ENCODE measurements around the gene SUMF1. TPM values are rescaled to one million over a fixed set of nuclear protein-coding genes. Genes with fewer than 3 reads are reported as not detected.

SUMF1 gene
- total RNA-seq, 1 donor from 2014 or later: 10.6 TPM

DNA sequence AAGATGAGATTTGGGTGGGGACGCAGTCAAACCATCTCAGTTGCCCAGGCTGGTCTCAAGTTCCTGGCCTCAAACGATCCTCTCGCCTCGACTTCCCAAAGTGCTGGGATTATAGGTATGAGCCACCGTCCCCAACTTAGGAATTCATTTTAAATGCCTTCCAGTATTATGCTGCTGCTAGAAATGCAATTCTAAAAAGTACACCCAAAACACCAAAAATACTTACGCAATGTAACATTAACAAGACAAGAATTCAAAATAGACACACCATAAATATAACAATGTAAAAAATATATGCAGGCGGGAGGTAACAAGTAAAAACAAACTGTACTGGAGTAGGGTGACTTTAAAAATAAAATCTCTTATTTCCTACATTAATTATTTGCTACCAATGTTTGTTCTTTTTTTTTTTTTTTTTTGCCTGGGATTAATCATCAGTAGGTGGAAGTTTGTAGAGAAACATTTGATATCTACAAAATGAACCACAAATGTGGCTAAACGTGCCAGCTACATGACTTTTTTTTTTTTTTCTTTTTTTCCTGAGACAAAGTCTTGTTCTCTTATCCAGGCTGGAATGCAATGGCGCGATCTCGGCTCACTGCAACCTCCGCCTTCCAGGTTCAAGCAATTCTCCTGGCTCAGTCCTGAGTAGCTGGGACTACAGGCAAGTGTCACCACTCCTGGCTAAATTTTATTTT, 107.1 kb downstream of the SUMF1 start:
- no peaks in the 10 kb centered on the region for H3K36me3 Mint-ChIP-seq (ENCODE audit: low read depth)
- H3K4me1 Mint-ChIP-seq: peaks cover 5% of the 10 kb centered on the region
- no peaks in the 10 kb centered on the region for H3K27me3 Mint-ChIP-seq (ENCODE audit: low read depth)

GRCh38 chr3:4358273-4358672, 108.8 kb downstream of the SUMF1 start:
- no peaks in the 10 kb centered on the region for H3K9me3 Mint-ChIP-seq
- TF ChIP-seq CTCF (conservative IDR thresholded peaks at IDR 0.05): no peak
- no peak for DNase-seq (ENCODE audit: low read depth, low spot score)
- peaks cover 5% of the 10 kb centered on the region for H3K4me1 Mint-ChIP-seq
- no peaks in the 10 kb centered on the region for H3K36me3 Mint-ChIP-seq (ENCODE audit: low read depth)
- H3K4me3 Mint-ChIP-seq: no peak overlapping the region
- no peaks in the 10 kb centered on the region for H3K27me3 Mint-ChIP-seq (ENCODE audit: low read depth)
- H3K27ac Mint-ChIP-seq (ENCODE audit: unreplicated experiment): no peak overlapping the region

More for the DNA sequence above, 107.1 kb downstream of the SUMF1 start:
- Mint-ChIP-seq H3K9me3 (no peaks in the 10 kb centered on the region), H3K27ac (ENCODE audit: unreplicated experiment) (no peak overlapping the region), H3K4me3 (no peak overlapping the region)
- TF ChIP-seq CTCF (conservative IDR thresholded peaks at IDR 0.05): no peak
- no peak for DNase-seq (ENCODE audit: low read depth, low spot score)

- no peaks in the 10 kb centered on the region for H3K27me3 Mint-ChIP-seq (ENCODE audit: low read depth)
- no peak for TF ChIP-seq CTCF (conservative IDR thresholded peaks at IDR 0.05)
- peaks cover 5% of the 10 kb centered on the region for H3K4me1 Mint-ChIP-seq
- DNase-seq (ENCODE audit: low read depth, low spot score): no peak
- no peak overlapping the region for H3K4me3 Mint-ChIP-seq
- peaks cover 2% of the 10 kb centered on the region for H3K36me3 Mint-ChIP-seq (ENCODE audit: low read depth)
- no peak overlapping the region for H3K27ac Mint-ChIP-seq (ENCODE audit: unreplicated experiment)
- no peaks in the 10 kb centered on the region for H3K9me3 Mint-ChIP-seq
These were observed 110.3 kb downstream of the SUMF1 start for GRCh38 chr3:4356546-4357410.

- Mint-ChIP-seq H3K27me3 (ENCODE audit: low read depth) (no peaks in the 10 kb centered on the region), H3K27ac (ENCODE audit: unreplicated experiment) (no peak overlapping the region), H3K4me1 (peaks cover 5% of the 10 kb centered on the region), H3K36me3 (ENCODE audit: low read depth) (peaks cover 2% of the 10 kb centered on the region), H3K4me3 (no peak overlapping the region), H3K9me3 (no peaks in the 10 kb centered on the region)
- DNase-seq (ENCODE audit: low read depth, low spot score): no peak
- TF ChIP-seq CTCF (conservative IDR thresholded peaks at IDR 0.05): no peak
These were observed 110.9 kb downstream of the SUMF1 start for GRCh38 chr3:4356220-4356540.

- no peaks in the 10 kb centered on the region for H3K9me3 Mint-ChIP-seq
- H3K36me3 Mint-ChIP-seq (ENCODE audit: low read depth): peaks cover 4% of the 10 kb centered on the region
- TF ChIP-seq CTCF (conservative IDR thresholded peaks at IDR 0.05): no peak
- H3K27me3 Mint-ChIP-seq (ENCODE audit: low read depth): no peaks in the 10 kb centered on the region
- no peak overlapping the region for H3K4me3 Mint-ChIP-seq
- peaks cover 5% of the 10 kb centered on the region for H3K4me1 Mint-ChIP-seq
- no peak for DNase-seq (ENCODE audit: low read depth, low spot score)
- no peak overlapping the region for H3K27ac Mint-ChIP-seq (ENCODE audit: unreplicated experiment)
These were observed 111.5 kb downstream of the SUMF1 start for GRCh38 chr3:4355401-4356219.

Data from neural crest cell (in vitro differentiated cells).